ENCODE results near the gene GAREM2.
"Not testable (repeated sequence)": the region's sequence is repeated elsewhere in the genome, so short reads cannot be mapped to it uniquely, and the experiment has no call there.

The GAREM2 gene

GRCh38 chr2:26172871-26173775 lies at the start of gene GAREM2:
GAREM2 (plus strand) TSS chr2:26173088; CDS start chr2:26173221, 133 bp downstream.
- peak in 1 of 14 donors; percentile 51 for DNase-seq

GRCh38 chr2:26123426-26123825 lies 49.5 kb upstream of the GAREM2 start:
- peak in 1 of 14 donors; percentile 15 for DNase-seq

GRCh38 chr2:26126074-26126473 lies 46.8 kb upstream of the GAREM2 start:
- DNase-seq = no peak

- DNase-seq = no peak
These were observed 44.7 kb upstream of the GAREM2 start for GRCh38 chr2:26128176-26128575.

GRCh38 chr2:26130763-26131162 lies 42.1 kb upstream of the GAREM2 start:
- no peak for DNase-seq

- no peak for DNase-seq
These were observed 36.4 kb upstream of the GAREM2 start for GRCh38 chr2:26136451-26136850.

GRCh38 chr2:26139269-26140183 lies 33.4 kb upstream of the GAREM2 start:
- peak in 1 of 14 donors; percentile 23 for DNase-seq

GRCh38 chr2:26141145-26141769 lies 31.6 kb upstream of the GAREM2 start:
- no peak for DNase-seq

- no peak for DNase-seq
These were observed 28.9 kb upstream of the GAREM2 start for GRCh38 chr2:26144031-26144430.

GRCh38 chr2:26144953-26145680 lies 27.8 kb upstream of the GAREM2 start:
- peak in 9 of 14 donors; percentile 8 to 57 (median 32) for DNase-seq

- DNase-seq = no peak
These were observed 24.4 kb upstream of the GAREM2 start for GRCh38 chr2:26148501-26148900.

GRCh38 chr2:26150243-26150642 lies 22.6 kb upstream of the GAREM2 start:
- no peak for DNase-seq

- DNase-seq = no peak
These were observed 15.3 kb upstream of the GAREM2 start for GRCh38 chr2:26157580-26157979.

- no peak for DNase-seq
These were observed 11.0 kb upstream of the GAREM2 start for GRCh38 chr2:26161926-26162325.

- DNase-seq = no peak
These were observed 9.9 kb upstream of the GAREM2 start for GRCh38 chr2:26162963-26163362.

- DNase-seq = peak in 8 of 14 donors; percentile 7 to 52 (median 34)
These were observed 8.7 kb upstream of the GAREM2 start for GRCh38 chr2:26164231-26164630.

GRCh38 chr2:26164641-26165211 lies 8.2 kb upstream of the GAREM2 start:
- DNase-seq = no peak

- DNase-seq = no peak
These were observed 7.5 kb upstream of the GAREM2 start for GRCh38 chr2:26165403-26165802.

- not testable (repeated sequence) for DNase-seq
These were observed 6.3 kb upstream of the GAREM2 start for GRCh38 chr2:26166541-26166940.

GRCh38 chr2:26168785-26169184 lies 4.1 kb upstream of the GAREM2 start:
- no peak for DNase-seq

GRCh38 chr2:26169226-26169625 lies 3.7 kb upstream of the GAREM2 start:
- no peak for DNase-seq

All from C1 segment of cervical spinal cord (tissue), 14 donors.